ENCODE measurements around the gene PARN.
"Not testable (repeated sequence)": the region's sequence is repeated elsewhere in the genome, so short reads cannot be mapped to it uniquely, and the experiment has no call there.

PARN gene

DNA sequence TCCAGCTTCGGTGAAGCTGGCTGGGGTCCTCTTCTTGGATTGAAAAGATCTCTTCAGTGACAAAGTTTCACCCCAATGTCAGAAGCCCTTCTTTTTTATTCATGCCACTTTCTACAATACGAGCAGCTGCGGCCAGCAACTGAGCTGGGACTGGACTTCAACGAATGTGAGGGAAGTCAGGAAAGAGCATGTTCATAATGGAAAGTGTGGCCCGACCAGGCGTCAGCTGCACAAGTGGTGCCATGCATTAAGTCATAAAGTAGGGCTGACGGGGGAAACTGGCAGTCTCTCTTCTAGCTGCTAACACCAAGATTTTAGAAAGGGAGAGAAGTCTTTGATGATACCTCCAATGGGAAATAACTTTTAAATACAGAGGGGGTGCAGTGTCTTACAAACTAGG is 192.6 kb downstream of the PARN start:
- DNase-seq (ENCODE audit: low read depth in 2 of 2), result no peak

DNA sequence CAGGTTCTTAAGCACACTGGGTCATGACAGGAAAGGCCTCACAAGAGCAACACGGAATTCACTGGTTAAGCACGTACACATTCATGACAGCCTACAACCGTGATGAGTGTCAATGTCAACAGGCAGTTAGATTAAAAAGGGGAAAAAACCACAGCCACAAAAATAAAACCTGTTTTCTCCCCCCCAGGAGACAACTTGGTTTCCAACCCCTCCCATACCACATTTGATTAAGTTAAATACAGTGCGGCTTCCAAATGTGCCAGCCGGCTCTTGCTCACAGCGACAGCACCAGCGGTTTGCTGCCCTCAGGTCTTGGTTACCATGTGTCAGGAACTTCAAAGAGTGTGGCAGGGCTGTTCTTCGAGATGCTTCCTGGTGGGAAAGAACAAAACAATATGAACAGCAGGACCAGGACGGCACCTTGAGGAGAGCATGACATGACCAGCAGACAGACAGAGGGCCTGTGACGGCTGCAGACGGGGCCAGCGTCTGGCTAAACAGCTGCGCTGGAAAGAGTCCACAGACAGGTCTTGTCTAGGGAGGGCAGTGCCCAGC is 193.6 kb downstream of the PARN start:
- DNase-seq (ENCODE audit: low read depth in 2 of 2), result no peak

DNA sequence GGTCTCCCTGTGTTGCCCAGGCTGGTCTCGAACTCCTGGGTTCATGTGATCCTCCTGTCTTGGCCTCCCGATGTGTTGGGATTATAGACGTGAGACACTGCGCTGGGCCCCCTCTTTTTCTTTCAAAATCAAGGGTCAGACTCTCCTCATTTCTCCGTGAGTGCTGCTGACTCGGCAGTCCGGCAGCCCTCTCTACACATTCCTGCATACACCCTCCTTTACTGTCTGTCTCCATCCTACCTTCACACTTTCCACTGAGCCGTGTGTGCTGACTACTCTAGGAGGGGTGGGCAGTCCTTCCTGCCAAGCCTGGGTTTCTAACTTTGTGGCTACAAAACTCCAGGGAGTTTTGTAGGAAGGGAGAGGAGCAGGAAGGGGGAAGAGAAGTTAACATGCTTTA is 195.2 kb downstream of the PARN start:
- DNase-seq (ENCODE audit: low read depth in 2 of 2), result no peak

- DNase-seq (ENCODE audit: low read depth in 2 of 2), result not testable (repeated sequence)
Observed at GRCh38 chr16:14428971-14429637, 201.0 kb downstream of the PARN start.

DNA sequence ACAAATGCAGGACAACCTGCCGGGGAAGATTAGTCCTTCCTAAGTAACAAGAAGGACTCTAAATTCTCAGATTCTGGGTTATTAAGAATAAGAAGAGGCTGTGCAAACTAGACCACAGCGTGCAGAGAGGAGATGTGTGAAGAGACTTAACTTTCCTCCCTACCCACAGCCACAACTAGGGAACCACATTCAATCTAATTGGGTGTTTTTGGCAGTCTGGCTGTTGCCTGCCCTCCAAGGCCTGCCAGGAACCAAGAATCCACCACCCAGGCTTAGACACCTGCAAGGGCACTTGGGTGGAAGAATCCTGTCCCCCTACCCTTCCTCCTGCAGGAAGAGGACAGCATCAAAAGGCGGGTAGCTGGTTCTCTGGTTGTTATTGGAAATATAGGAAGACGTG is 202.0 kb downstream of the PARN start:
- no peak for DNase-seq (ENCODE audit: low read depth in 2 of 2)

- no peak for DNase-seq (ENCODE audit: low read depth in 2 of 2)
Observed at GRCh38 chr16:14427371-14427948, 202.6 kb downstream of the PARN start.

DNA sequence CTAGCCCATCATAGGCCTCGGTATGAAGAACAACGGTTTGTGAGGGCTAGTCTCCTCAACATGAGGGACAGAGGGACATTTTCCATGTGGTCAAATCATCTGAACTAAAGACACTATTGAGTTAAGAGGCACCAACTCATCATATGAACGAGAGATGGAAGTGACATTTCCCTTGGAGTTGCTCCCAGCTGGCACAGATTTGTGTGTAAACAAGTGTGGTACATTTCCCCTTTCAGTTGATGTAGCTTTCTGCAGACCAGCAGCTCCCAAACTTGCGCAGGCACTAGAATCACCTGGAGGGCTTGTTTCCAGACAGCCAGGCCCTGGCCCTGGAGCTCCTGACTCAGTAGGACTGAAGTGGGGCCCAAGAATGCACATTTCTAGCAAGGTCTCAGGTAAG is 205.5 kb downstream of the PARN start:
- DNase-seq (ENCODE audit: low read depth in 2 of 2), result no peak

DNA sequence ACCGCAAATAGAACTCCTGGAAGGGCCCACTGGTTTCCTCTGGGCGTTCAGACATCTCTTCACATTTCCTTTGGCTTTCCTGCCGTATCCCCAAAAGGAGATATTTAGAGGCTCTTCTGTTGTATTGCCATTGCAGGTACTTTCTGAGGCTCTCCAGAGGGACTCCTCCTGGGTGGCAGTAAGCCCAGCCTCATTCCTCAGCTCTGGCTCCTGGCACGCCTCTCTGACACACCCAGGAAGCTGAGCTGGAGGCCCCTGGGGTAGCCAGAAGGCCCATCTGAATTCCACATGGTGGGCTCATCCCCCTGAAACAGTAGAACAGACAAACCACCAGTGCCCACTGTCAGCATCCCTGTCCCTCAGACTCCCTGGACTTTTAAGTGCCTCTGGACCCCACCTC is 206.7 kb downstream of the PARN start:
- no peak for DNase-seq (ENCODE audit: low read depth in 2 of 2)

- no peak for DNase-seq (ENCODE audit: low read depth in 2 of 2)
Observed at GRCh38 chr16:14420721-14421488, 209.2 kb downstream of the PARN start.

GRCh38 chr16:14420243-14420642 is 209.8 kb downstream of the PARN start:
- DNase-seq (ENCODE audit: low read depth in 2 of 2), result not testable (repeated sequence)

- no peak for DNase-seq (ENCODE audit: low read depth in 2 of 2)
Observed at GRCh38 chr16:14419817-14420216, 210.2 kb downstream of the PARN start.

DNA sequence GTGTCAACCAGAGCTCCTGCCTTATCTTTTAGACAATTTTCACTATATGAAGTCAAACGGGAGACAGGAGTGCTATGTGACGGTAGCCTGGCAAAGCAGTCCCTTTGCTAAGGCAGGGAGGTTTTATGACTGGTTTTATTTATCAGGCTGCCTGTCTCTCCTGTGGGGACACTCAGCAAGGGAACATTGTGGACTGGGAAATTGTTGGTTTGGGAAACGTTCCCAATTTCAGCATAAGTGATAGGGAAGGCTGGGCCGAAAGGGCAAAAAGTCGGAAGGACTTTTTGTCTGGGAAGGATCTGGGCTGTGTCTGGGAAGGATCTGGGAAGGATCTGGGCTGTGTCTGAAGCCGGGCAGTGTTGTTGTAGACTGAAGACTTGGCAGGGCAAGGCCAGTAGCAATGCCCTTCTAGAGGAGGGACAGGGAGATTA is 211.2 kb downstream of the PARN start:
- no peak for DNase-seq (ENCODE audit: low read depth in 2 of 2)

GRCh38 chr16:14416184-14416583 is 213.9 kb downstream of the PARN start:
- no peak for DNase-seq (ENCODE audit: low read depth in 2 of 2)

DNA sequence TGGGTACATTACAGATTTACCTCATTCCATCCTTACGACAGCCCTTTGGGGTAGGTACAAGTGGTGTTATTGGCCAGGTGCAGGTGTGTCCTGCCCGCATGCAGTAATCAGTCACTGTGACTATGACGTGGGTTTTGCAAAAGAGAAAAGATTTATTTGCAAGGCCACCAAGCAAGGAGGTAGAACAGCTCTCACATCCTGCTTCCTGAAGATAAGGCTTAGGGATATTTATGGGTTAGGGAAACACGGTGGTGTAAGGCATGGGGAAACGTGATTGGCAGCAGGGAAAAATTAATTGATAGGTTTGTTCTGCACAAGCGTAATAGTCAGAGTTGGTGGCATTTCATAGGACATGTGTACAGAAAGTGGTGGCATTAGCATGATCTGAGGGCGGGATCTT is 214.8 kb downstream of the PARN start:
- no peak for DNase-seq (ENCODE audit: low read depth in 2 of 2)

DNA sequence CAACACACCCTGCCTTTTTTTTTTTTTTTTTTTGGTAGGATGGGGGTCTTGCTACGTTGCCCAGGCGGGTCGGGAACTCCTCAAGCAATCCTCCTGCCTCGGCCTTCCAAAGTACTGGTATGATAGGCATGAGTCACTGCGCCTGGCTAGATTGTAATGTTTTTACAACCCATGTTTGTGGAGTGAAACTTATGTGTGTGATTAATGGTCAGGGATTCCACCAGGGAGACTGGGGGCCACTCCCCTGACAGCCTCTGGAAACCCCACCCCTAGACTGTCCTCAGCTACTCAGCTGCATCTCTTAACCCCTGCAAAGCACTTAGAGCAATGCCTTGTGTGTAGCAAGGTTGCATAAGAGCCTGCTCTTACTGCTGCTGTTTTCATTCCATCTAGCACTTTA is 220.5 kb downstream of the PARN start:
- no peak for DNase-seq (ENCODE audit: low read depth in 2 of 2)

GRCh38 chr16:14407786-14408399 is 222.2 kb downstream of the PARN start:
- no peak for DNase-seq (ENCODE audit: low read depth in 2 of 2)

- no peak for DNase-seq (ENCODE audit: low read depth in 2 of 2)
Observed at GRCh38 chr16:14405611-14406537, 224.2 kb downstream of the PARN start.

GRCh38 chr16:14403001-14403389 is 227.1 kb downstream of the PARN start:
- DNase-seq (ENCODE audit: low read depth in 2 of 2), result not testable (repeated sequence)

DNA sequence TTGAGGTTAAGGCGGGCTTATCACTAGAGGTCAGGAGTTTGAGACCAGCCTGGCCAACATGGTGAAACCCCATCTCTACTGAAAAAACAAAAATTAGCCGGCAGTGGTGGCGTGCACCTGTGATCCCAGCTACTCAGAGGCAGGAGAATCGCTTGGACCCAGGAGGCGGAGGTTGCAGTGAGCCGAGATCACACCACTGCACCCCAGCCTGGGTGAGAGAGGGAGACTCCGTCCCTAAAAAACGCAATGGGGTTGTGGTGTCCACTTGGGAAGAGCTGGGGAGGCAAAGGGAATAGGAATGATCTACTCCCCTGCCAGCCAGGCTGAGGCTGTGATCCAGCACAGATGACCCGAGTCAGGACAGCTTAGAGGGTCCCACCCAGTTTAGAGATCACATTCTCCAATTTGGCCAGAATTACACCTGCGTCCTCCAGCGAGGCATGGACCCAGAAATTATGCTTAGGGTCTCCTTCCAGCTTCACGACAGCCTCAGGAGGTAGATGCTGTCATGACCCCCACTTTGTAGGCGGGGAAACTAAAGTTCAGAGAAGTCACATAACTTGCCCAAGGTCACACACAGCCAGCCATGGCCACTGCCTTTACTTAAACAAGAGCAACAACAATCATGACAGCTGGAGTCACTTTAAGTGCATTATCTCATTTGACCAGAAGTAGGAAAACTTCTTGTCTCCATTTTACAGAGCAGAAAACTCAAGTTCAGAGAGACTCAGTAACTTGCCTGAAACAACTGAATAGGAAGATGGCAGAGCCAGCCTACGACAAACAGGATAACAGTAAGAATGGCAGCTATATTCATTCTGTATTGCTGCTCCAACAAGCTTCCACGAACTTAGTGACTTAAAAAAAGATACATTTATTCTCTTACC is 227.7 kb downstream of the PARN start:
- not testable (repeated sequence) for DNase-seq (ENCODE audit: low read depth in 2 of 2)

DNA sequence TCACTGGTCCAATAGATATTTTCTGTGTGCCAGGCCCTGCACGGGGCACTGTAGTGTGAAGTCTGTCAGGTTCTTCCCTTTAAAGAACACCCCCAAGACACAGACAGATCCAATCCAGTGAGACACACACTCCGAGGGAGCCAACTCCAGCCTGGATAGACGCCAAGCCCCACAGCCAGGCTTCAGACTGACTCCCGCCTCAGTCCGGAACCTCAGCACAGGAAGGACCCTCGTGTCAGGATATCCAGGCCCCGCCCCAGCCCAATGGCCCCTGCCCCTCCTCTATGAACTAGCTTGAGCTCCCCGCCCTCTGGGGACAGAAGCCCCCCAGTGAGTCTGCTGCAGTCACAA is 228.4 kb downstream of the PARN start:
- DNase-seq (ENCODE audit: low read depth in 2 of 2), result not testable (repeated sequence)

Data from stimulated activated CD8-positive, alpha-beta memory T cell treated with anti-CD3 and anti-CD28 coated beads, Interleukin-15, amount 100 ng/mL, for 4 hours (primary cell).